SK-N-SH treated with all-trans-retinoic acid at 6 μM for 48 hours (cell line): ENCODE measurements around the gene PLPPR5.

Experiments used
- ATAC-seq: fragments of 200-7000 bp; cut with Tn5 transposase; 3 replicates; pipeline ENCODE4 v1.9.1; 2020; ENCODE audit warnings: mild to moderate bottlenecking, moderate library complexity
- ARNTL ChIP-seq: fragments of 450-650 bp; formaldehyde crosslinking; IDR thresholded peaks from 2 replicates; pipeline ENCODE4 v1.5.0; 2020; ENCODE audit warnings: low read depth, mild to moderate bottlenecking, moderate library complexity, borderline replicate concordance
- BACH2 ChIP-seq: fragments of 250-450 bp; sonication (Bioruptor Pico); IDR thresholded peaks from 2 replicates; pipeline ENCODE4 v1.9.0; 2021; ENCODE audit warnings: mild to moderate bottlenecking, borderline replicate concordance
- CSDC2 ChIP-seq: fragments of 250-450 bp; sonication (Bioruptor Pico); IDR thresholded peaks from 2 replicates; pipeline ENCODE4 v1.5.0; 2020; ENCODE audit warnings: mild to moderate bottlenecking, moderate library complexity
- GLIS3 ChIP-seq: fragments of 250-450 bp; sonication (Bioruptor Pico); IDR thresholded peaks from 2 replicates; pipeline ENCODE4 v1.5.0; 2020; ENCODE audit warnings: mild to moderate bottlenecking, moderate library complexity
- ISL1 ChIP-seq: fragments of 250-450 bp; sonication (Bioruptor Pico); IDR thresholded peaks from 2 replicates; pipeline ENCODE4 v2.1.2; 2022; ENCODE audit warnings: mild to moderate bottlenecking, moderate library complexity
- OSR1 ChIP-seq: fragments of 250-450 bp; sonication (Bioruptor Pico); IDR thresholded peaks from 2 replicates; pipeline ENCODE4 v1.8.0; 2022; ENCODE audit warnings: moderate library complexity, mild to moderate bottlenecking, inconsistent platforms
- PPARA ChIP-seq: fragments of 250-450 bp; sonication (Bioruptor Pico); IDR thresholded peaks from 2 replicates; pipeline ENCODE4 v1.5.0; 2020; ENCODE audit warnings: mild to moderate bottlenecking, borderline replicate concordance
- RARB ChIP-seq: fragments of 250-450 bp; sonication (Bioruptor Pico); IDR thresholded peaks from 2 replicates; pipeline ENCODE4 v1.8.0; 2021; ENCODE audit warnings: mild to moderate bottlenecking, moderate library complexity
- SNAI2 ChIP-seq: fragments of 250-450 bp; sonication (Bioruptor Pico); IDR thresholded peaks from 2 replicates; pipeline ENCODE4 v1.5.0; 2020; ENCODE audit warnings: mild to moderate bottlenecking, moderate library complexity
- TCF4 ChIP-seq: fragments of 250-450 bp; sonication (Bioruptor Pico); IDR thresholded peaks from 2 replicates; pipeline ENCODE4 v1.8.0; 2021; ENCODE audit warnings: mild to moderate bottlenecking, moderate library complexity, borderline replicate concordance
- TOX ChIP-seq: fragments of 250-450 bp; sonication (Bioruptor Pico); IDR thresholded peaks from 2 replicates; pipeline ENCODE4 v1.8.0; 2021; ENCODE audit warnings: mild to moderate bottlenecking, moderate library complexity, borderline replicate concordance
- ZC3H10 ChIP-seq: fragments of 250-450 bp; sonication (Bioruptor Pico); IDR thresholded peaks from 2 replicates; pipeline ENCODE4 v1.5.1; 2021; ENCODE audit warnings: mild to moderate bottlenecking, moderate library complexity
- ZFP3 ChIP-seq: fragments of 250-450 bp; sonication (Bioruptor Pico); IDR thresholded peaks from 2 replicates; pipeline ENCODE4 v1.5.0; 2020; ENCODE audit warnings: mild to moderate bottlenecking, moderate library complexity
- ZFP30 ChIP-seq: fragments of 450-650 bp; formaldehyde crosslinking; IDR thresholded peaks from 2 replicates; pipeline ENCODE4 v1.5.0; 2022; ENCODE audit warnings: mild to moderate bottlenecking, moderate library complexity
- ZNF565 ChIP-seq: fragments of 450-650 bp; formaldehyde crosslinking; conservative IDR thresholded peaks from 2 replicates; pipeline ENCODE4 v1.5.0; 2020; ENCODE audit warnings: low read depth, mild to moderate bottlenecking, moderate library complexity
- ZNF70 ChIP-seq: fragments of 450-650 bp; formaldehyde crosslinking; IDR thresholded peaks from 2 replicates; pipeline ENCODE4 v1.5.0; 2020; ENCODE audit warnings: mild to moderate bottlenecking, moderate library complexity
- ZNF8 ChIP-seq: fragments of 450-650 bp; formaldehyde crosslinking; IDR thresholded peaks from 2 replicates; pipeline ENCODE4 v1.5.0; 2020; ENCODE audit warnings: mild to moderate bottlenecking, moderate library complexity
- TF ChIP-seq, protein P1 (sequence below): fragments of 250-450 bp; sonication (Bioruptor Pico); IDR thresholded peaks from 2 replicates; pipeline ENCODE4 v1.5.0; 2020; ENCODE audit warnings: mild to moderate bottlenecking, moderate library complexity
- TF ChIP-seq, protein P2 (sequence below): fragments of 250-450 bp; sonication (Bioruptor Pico); IDR thresholded peaks from 2 replicates; pipeline ENCODE4 v1.5.1; 2021; ENCODE audit warnings: mild to moderate bottlenecking, moderate library complexity
- TF ChIP-seq, protein P3 (sequence below): fragments of 250-450 bp; sonication (Bioruptor Pico); IDR thresholded peaks from 2 replicates; pipeline ENCODE4 v1.8.0; 2020; ENCODE audit warnings: mild to moderate bottlenecking, moderate library complexity, borderline replicate concordance
- TF ChIP-seq, protein P4 (sequence below): fragments of 250-450 bp; sonication (Bioruptor Pico); IDR thresholded peaks from 2 replicates; pipeline ENCODE4 v1.8.0; 2021; ENCODE audit warnings: low read depth, mild to moderate bottlenecking, moderate library complexity, borderline replicate concordance
- TF ChIP-seq, protein P5 (sequence below): fragments of 250-450 bp; sonication (Bioruptor Pico); IDR thresholded peaks from 2 replicates; pipeline ENCODE4 v1.5.1; 2020; ENCODE audit warnings: low read depth, mild to moderate bottlenecking, moderate library complexity

Gene PLPPR5

DNA sequence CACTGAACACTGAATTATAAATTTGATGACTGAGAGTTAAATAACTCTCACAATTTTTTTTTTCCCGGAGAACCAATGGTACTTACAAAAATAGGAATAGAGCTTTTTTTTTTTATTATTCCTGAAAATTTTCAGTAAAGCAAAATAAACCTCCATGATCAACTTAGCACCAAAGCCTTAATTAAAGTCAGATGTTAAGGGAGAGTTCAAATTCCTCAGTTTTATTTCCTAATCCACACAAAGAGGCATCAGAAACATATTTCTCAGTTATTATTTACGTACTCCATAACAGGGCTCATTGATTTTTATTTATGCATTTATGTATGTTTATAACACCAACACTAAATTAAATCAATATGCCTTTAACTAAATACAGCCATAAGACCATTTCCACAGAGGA is 55.5 kb downstream of the PLPPR5 start:
- no peak for ATAC-seq
- peak; percentile 25; the same call in 1 of the 2 replicates for TF ChIP-seq TCF4 (CRISPR knock-in tag)
- TF ChIP-seq ISL1, result no peak
- no peak for TF ChIP-seq ZNF70

DNA sequence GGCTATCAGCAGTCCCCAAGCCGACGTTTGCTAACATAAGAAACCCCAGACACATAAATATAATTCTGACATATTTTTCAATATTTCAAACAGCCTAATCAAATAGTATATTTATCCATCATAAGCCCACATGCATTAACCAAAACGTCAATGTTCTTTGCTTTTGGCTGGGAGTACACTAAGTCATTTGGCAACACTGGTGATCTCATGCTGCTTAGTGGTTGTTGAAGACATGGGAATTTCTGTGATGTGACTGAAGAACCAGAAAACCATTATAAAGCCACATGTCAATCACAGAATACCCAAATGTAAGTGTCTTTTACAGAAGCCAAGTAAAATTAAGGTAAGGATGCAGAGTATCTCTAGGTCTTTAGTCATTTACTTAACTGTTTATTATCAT is 57.6 kb downstream of the PLPPR5 start:
- no peak for ATAC-seq
- TF ChIP-seq, protein P1, sequence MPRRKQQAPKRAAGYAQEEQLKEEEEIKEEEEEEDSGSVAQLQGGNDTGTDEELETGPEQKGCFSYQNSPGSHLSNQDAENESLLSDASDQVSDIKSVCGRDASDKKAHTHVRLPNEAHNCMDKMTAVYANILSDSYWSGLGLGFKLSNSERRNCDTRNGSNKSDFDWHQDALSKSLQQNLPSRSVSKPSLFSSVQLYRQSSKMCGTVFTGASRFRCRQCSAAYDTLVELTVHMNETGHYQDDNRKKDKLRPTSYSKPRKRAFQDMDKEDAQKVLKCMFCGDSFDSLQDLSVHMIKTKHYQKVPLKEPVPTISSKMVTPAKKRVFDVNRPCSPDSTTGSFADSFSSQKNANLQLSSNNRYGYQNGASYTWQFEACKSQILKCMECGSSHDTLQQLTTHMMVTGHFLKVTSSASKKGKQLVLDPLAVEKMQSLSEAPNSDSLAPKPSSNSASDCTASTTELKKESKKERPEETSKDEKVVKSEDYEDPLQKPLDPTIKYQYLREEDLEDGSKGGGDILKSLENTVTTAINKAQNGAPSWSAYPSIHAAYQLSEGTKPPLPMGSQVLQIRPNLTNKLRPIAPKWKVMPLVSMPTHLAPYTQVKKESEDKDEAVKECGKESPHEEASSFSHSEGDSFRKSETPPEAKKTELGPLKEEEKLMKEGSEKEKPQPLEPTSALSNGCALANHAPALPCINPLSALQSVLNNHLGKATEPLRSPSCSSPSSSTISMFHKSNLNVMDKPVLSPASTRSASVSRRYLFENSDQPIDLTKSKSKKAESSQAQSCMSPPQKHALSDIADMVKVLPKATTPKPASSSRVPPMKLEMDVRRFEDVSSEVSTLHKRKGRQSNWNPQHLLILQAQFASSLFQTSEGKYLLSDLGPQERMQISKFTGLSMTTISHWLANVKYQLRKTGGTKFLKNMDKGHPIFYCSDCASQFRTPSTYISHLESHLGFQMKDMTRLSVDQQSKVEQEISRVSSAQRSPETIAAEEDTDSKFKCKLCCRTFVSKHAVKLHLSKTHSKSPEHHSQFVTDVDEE (CRISPR knock-in tag), result no peak
- no peak for TF ChIP-seq TOX (CRISPR knock-in tag)
- no peak for TF ChIP-seq OSR1
- TF ChIP-seq GLIS3 (CRISPR knock-in tag), result no peak
- TF ChIP-seq, protein P2, sequence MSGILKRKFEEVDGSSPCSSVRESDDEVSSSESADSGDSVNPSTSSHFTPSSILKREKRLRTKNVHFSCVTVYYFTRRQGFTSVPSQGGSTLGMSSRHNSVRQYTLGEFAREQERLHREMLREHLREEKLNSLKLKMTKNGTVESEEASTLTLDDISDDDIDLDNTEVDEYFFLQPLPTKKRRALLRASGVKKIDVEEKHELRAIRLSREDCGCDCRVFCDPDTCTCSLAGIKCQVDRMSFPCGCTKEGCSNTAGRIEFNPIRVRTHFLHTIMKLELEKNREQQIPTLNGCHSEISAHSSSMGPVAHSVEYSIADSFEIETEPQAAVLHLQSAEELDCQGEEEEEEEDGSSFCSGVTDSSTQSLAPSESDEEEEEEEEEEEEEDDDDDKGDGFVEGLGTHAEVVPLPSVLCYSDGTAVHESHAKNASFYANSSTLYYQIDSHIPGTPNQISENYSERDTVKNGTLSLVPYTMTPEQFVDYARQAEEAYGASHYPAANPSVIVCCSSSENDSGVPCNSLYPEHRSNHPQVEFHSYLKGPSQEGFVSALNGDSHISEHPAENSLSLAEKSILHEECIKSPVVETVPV (CRISPR knock-in tag), result no peak
- TF ChIP-seq, protein P3, sequence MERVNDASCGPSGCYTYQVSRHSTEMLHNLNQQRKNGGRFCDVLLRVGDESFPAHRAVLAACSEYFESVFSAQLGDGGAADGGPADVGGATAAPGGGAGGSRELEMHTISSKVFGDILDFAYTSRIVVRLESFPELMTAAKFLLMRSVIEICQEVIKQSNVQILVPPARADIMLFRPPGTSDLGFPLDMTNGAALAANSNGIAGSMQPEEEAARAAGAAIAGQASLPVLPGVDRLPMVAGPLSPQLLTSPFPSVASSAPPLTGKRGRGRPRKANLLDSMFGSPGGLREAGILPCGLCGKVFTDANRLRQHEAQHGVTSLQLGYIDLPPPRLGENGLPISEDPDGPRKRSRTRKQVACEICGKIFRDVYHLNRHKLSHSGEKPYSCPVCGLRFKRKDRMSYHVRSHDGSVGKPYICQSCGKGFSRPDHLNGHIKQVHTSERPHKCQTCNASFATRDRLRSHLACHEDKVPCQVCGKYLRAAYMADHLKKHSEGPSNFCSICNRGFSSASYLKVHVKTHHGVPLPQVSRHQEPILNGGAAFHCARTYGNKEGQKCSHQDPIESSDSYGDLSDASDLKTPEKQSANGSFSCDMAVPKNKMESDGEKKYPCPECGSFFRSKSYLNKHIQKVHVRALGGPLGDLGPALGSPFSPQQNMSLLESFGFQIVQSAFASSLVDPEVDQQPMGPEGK (CRISPR knock-in tag), result no peak
- no peak for TF ChIP-seq TCF4 (CRISPR knock-in tag)
- TF ChIP-seq ARNTL (CRISPR knock-in tag), result no peak
- no peak for TF ChIP-seq BACH2 (CRISPR knock-in tag)
- no peak for TF ChIP-seq ZC3H10 (CRISPR knock-in tag)
- no peak for TF ChIP-seq ZFP30 (CRISPR knock-in tag)
- TF ChIP-seq, protein P4, sequence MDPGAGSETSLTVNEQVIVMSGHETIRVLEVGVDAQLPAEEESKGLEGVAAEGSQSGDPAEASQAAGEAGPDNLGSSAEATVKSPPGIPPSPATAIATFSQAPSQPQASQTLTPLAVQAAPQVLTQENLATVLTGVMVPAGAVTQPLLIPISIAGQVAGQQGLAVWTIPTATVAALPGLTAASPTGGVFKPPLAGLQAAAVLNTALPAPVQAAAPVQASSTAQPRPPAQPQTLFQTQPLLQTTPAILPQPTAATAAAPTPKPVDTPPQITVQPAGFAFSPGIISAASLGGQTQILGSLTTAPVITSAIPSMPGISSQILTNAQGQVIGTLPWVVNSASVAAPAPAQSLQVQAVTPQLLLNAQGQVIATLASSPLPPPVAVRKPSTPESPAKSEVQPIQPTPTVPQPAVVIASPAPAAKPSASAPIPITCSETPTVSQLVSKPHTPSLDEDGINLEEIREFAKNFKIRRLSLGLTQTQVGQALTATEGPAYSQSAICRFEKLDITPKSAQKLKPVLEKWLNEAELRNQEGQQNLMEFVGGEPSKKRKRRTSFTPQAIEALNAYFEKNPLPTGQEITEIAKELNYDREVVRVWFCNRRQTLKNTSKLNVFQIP (CRISPR knock-in tag), result no peak
- no peak for TF ChIP-seq ZNF565 (CRISPR knock-in tag)
- TF ChIP-seq RARB (CRISPR knock-in tag), result no peak
- TF ChIP-seq CSDC2 (CRISPR knock-in tag), result no peak
- no peak for TF ChIP-seq ZNF8 (CRISPR knock-in tag)
- no peak for TF ChIP-seq SNAI2 (CRISPR knock-in tag)
- TF ChIP-seq ISL1, result no peak
- TF ChIP-seq, protein P5, sequence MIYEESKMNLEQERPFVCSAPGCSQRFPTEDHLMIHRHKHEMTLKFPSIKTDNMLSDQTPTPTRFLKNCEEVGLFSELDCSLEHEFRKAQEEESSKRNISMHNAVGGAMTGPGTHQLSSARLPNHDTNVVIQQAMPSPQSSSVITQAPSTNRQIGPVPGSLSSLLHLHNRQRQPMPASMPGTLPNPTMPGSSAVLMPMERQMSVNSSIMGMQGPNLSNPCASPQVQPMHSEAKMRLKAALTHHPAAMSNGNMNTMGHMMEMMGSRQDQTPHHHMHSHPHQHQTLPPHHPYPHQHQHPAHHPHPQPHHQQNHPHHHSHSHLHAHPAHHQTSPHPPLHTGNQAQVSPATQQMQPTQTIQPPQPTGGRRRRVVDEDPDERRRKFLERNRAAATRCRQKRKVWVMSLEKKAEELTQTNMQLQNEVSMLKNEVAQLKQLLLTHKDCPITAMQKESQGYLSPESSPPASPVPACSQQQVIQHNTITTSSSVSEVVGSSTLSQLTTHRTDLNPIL, result no peak
- no peak for TF ChIP-seq PPARA (CRISPR knock-in tag)

DNA sequence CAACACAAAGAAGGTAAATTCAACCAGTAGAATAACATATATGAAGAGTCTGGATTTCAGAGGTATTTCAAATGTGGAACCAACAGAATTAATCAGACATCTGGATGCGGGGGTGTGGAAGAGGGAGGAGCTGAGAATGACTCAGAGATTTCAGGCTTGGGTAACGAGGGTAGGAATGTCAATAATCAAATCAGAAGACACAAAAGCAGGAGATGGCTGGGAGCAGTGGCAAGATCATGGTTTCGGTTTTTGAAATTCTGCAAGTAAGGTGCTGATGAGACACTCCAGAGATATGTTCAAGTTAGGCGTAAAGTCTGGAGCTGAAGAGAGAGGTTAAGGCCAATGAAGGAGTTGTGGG is 64.0 kb downstream of the PLPPR5 start:
- no peak for TF ChIP-seq ZNF70
- peak; percentile 43; the same call in 1 of the 2 replicates for TF ChIP-seq ISL1
- TF ChIP-seq, protein P2 (CRISPR knock-in tag), result no peak
- TF ChIP-seq BACH2 (CRISPR knock-in tag), result no peak
- no peak for TF ChIP-seq ARNTL (CRISPR knock-in tag)
- no peak for TF ChIP-seq RARB (CRISPR knock-in tag)
- TF ChIP-seq SNAI2 (CRISPR knock-in tag), result no peak
- TF ChIP-seq ZFP3 (CRISPR knock-in tag), result no peak
- ATAC-seq, result peak; percentile 73
